Measurements from ENCODE around the gene CTR9. TPM values are rescaled to one million over a fixed set of nuclear protein-coding genes. Genes with fewer than 3 reads are reported as not detected.
A peak's percentile ranks its signal among the peaks of the same experiment; 100 is the strongest.

CTR9 gene
- total and polyA plus RNA-seq, 2 experiments from 2014 or later, result 29.0 to 32.7 TPM

DNA sequence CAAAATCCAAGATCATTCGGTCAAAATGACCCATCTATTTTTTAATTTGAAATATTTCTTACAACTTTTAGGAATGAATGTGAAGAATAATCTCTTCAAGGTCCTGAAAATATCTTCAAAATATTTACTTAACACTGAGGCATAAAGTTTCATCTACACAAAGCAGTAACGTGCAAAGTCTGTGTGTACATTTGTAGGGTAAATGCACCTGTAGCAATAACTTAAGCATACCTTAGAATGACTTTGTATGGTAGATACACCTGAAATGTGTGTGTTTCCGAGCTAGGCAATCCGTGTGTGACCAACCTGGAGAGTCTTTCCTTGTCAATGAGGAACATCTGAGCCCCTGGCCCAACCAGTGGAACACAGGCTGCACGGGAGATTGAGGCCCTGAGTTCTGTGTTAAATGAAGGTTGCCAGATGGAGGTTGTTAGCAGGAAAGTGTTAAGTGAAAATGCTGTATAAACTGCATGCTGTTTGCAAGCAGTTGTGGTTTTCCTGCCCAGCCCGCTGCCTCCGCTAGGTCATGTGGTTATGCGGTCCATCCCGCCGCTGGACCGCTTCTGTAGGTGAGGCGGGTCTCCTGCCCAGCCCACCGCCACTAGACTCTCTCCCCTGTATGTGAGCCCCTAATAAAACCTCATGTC is 7.6 kb upstream of the CTR9 start:
- no peaks in the 10 kb centered on the region for H4K20me1 ChIP-seq (replicated peaks; ENCODE audit: insufficient read depth)
- no peak for DNase-seq (ENCODE audit: low spot score)
- H2AFZ ChIP-seq, result peak overlapping the region; percentile 74; the same call in 1 of the 2 replicates
- TF ChIP-seq EZH2 (IDR thresholded peaks at IDR 0.05; ENCODE audit: low read depth, unreplicated experiment), result no peak
- no peak for TF ChIP-seq EZH2phosphoT487 (IDR thresholded peaks at IDR 0.05; ENCODE audit: unreplicated experiment)
- TF ChIP-seq, protein P1, sequence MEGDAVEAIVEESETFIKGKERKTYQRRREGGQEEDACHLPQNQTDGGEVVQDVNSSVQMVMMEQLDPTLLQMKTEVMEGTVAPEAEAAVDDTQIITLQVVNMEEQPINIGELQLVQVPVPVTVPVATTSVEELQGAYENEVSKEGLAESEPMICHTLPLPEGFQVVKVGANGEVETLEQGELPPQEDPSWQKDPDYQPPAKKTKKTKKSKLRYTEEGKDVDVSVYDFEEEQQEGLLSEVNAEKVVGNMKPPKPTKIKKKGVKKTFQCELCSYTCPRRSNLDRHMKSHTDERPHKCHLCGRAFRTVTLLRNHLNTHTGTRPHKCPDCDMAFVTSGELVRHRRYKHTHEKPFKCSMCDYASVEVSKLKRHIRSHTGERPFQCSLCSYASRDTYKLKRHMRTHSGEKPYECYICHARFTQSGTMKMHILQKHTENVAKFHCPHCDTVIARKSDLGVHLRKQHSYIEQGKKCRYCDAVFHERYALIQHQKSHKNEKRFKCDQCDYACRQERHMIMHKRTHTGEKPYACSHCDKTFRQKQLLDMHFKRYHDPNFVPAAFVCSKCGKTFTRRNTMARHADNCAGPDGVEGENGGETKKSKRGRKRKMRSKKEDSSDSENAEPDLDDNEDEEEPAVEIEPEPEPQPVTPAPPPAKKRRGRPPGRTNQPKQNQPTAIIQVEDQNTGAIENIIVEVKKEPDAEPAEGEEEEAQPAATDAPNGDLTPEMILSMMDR (conservative IDR thresholded peaks at IDR 0.05; ENCODE audit: low read depth in 2 of 2), result no peak
- TF ChIP-seq, protein P2, sequence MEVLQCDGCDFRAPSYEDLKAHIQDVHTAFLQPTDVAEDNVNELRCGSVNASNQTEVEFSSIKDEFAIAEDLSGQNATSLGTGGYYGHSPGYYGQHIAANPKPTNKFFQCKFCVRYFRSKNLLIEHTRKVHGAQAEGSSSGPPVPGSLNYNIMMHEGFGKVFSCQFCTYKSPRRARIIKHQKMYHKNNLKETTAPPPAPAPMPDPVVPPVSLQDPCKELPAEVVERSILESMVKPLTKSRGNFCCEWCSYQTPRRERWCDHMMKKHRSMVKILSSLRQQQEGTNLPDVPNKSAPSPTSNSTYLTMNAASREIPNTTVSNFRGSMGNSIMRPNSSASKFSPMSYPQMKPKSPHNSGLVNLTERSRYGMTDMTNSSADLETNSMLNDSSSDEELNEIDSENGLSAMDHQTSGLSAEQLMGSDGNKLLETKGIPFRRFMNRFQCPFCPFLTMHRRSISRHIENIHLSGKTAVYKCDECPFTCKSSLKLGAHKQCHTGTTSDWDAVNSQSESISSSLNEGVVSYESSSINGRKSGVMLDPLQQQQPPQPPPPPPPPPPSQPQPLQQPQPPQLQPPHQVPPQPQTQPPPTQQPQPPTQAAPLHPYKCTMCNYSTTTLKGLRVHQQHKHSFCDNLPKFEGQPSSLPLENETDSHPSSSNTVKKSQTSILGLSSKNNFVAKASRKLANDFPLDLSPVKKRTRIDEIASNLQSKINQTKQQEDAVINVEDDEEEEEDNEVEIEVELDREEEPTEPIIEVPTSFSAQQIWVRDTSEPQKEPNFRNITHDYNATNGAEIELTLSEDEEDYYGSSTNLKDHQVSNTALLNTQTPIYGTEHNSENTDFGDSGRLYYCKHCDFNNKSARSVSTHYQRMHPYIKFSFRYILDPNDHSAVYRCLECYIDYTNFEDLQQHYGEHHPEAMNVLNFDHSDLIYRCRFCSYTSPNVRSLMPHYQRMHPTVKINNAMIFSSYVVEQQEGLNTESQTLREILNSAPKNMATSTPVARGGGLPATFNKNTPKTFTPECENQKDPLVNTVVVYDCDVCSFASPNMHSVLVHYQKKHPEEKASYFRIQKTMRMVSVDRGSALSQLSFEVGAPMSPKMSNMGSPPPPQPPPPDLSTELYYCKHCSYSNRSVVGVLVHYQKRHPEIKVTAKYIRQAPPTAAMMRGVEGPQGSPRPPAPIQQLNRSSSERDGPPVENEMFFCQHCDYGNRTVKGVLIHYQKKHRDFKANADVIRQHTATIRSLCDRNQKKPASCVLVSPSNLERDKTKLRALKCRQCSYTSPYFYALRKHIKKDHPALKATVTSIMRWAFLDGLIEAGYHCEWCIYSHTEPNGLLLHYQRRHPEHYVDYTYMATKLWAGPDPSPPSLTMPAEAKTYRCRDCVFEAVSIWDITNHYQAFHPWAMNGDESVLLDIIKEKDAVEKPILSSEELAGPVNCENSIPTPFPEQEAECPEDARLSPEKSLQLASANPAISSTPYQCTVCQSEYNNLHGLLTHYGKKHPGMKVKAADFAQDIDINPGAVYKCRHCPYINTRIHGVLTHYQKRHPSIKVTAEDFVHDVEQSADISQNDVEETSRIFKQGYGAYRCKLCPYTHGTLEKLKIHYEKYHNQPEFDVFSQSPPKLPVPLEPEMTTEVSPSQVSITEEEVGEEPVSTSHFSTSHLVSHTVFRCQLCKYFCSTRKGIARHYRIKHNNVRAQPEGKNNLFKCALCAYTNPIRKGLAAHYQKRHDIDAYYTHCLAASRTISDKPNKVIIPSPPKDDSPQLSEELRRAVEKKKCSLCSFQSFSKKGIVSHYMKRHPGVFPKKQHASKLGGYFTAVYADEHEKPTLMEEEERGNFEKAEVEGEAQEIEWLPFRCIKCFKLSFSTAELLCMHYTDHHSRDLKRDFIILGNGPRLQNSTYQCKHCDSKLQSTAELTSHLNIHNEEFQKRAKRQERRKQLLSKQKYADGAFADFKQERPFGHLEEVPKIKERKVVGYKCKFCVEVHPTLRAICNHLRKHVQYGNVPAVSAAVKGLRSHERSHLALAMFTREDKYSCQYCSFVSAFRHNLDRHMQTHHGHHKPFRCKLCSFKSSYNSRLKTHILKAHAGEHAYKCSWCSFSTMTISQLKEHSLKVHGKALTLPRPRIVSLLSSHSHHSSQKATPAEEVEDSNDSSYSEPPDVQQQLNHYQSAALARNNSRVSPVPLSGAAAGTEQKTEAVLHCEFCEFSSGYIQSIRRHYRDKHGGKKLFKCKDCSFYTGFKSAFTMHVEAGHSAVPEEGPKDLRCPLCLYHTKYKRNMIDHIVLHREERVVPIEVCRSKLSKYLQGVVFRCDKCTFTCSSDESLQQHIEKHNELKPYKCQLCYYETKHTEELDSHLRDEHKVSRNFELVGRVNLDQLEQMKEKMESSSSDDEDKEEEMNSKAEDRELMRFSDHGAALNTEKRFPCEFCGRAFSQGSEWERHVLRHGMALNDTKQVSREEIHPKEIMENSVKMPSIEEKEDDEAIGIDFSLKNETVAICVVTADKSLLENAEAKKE (CRISPR knock-in tag; IDR thresholded peaks at IDR 0.05), result no peak
- TF ChIP-seq, protein P3, sequence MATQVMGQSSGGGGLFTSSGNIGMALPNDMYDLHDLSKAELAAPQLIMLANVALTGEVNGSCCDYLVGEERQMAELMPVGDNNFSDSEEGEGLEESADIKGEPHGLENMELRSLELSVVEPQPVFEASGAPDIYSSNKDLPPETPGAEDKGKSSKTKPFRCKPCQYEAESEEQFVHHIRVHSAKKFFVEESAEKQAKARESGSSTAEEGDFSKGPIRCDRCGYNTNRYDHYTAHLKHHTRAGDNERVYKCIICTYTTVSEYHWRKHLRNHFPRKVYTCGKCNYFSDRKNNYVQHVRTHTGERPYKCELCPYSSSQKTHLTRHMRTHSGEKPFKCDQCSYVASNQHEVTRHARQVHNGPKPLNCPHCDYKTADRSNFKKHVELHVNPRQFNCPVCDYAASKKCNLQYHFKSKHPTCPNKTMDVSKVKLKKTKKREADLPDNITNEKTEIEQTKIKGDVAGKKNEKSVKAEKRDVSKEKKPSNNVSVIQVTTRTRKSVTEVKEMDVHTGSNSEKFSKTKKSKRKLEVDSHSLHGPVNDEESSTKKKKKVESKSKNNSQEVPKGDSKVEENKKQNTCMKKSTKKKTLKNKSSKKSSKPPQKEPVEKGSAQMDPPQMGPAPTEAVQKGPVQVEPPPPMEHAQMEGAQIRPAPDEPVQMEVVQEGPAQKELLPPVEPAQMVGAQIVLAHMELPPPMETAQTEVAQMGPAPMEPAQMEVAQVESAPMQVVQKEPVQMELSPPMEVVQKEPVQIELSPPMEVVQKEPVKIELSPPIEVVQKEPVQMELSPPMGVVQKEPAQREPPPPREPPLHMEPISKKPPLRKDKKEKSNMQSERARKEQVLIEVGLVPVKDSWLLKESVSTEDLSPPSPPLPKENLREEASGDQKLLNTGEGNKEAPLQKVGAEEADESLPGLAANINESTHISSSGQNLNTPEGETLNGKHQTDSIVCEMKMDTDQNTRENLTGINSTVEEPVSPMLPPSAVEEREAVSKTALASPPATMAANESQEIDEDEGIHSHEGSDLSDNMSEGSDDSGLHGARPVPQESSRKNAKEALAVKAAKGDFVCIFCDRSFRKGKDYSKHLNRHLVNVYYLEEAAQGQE (IDR thresholded peaks at IDR 0.05; ENCODE audit: unreplicated experiment), result no peak
- TF ChIP-seq, protein P4, sequence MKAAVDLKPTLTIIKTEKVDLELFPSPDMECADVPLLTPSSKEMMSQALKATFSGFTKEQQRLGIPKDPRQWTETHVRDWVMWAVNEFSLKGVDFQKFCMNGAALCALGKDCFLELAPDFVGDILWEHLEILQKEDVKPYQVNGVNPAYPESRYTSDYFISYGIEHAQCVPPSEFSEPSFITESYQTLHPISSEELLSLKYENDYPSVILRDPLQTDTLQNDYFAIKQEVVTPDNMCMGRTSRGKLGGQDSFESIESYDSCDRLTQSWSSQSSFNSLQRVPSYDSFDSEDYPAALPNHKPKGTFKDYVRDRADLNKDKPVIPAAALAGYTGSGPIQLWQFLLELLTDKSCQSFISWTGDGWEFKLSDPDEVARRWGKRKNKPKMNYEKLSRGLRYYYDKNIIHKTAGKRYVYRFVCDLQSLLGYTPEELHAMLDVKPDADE (IDR thresholded peaks at IDR 0.05), result no peak
- no peak for TF ChIP-seq ZNF331 (CRISPR knock-in tag; IDR thresholded peaks at IDR 0.05; ENCODE audit: low read depth)
- TF ChIP-seq NANOG (IDR thresholded peaks at IDR 0.05; ENCODE audit: borderline replicate concordance), result no peak
- no peak for TF ChIP-seq POLR2AphosphoS5 (IDR thresholded peaks at IDR 0.05; ENCODE audit: low read depth)
- TF ChIP-seq JUNB (IDR thresholded peaks at IDR 0.05; ENCODE audit: unreplicated experiment), result no peak
- TF ChIP-seq ZNF114 (CRISPR knock-in tag; IDR thresholded peaks at IDR 0.05), result no peak
- H3K36me3 ChIP-seq (ENCODE audit: insufficient read depth), result no peaks in the 10 kb centered on the region
- Mint-ChIP-seq H3K36me3 (ENCODE audit: low read depth) (no peaks in the 10 kb centered on the region), H3K4me3 (no peak overlapping the region), H3K27ac (no peak overlapping the region), H3K4me1 (no peaks in the 10 kb centered on the region), H3K27me3 (ENCODE audit: insufficient read depth, low read depth, poor library complexity) (peaks cover 2% of the 10 kb centered on the region), H3K9me3 (no peaks in the 10 kb centered on the region)
- no peaks in the 10 kb centered on the region for H3K27me3 ChIP-seq (ENCODE audit: insufficient read depth)
- H3K4me1 ChIP-seq (ENCODE audit: insufficient read depth), result no peaks in the 10 kb centered on the region
- ATAC-seq, result no peak
- no peaks in the 10 kb centered on the region for H3F3A ChIP-seq (replicated peaks; ENCODE audit: low read depth)
- no peaks in the 10 kb centered on the region for H3K79me2 ChIP-seq (replicated peaks; ENCODE audit: insufficient read depth)
- no peak overlapping the region for H3K4me3 ChIP-seq
- no peak overlapping the region for H3K4me2 ChIP-seq
- no peaks in the 10 kb centered on the region for H3K9me2 ChIP-seq (ENCODE audit: insufficient read depth)
- no peak overlapping the region for H3K27ac ChIP-seq (ENCODE audit: low read depth)

All from GM23338 (cell line).